ENCODE measurements around the gene SELENOO.

The SELENOO gene

DNA sequence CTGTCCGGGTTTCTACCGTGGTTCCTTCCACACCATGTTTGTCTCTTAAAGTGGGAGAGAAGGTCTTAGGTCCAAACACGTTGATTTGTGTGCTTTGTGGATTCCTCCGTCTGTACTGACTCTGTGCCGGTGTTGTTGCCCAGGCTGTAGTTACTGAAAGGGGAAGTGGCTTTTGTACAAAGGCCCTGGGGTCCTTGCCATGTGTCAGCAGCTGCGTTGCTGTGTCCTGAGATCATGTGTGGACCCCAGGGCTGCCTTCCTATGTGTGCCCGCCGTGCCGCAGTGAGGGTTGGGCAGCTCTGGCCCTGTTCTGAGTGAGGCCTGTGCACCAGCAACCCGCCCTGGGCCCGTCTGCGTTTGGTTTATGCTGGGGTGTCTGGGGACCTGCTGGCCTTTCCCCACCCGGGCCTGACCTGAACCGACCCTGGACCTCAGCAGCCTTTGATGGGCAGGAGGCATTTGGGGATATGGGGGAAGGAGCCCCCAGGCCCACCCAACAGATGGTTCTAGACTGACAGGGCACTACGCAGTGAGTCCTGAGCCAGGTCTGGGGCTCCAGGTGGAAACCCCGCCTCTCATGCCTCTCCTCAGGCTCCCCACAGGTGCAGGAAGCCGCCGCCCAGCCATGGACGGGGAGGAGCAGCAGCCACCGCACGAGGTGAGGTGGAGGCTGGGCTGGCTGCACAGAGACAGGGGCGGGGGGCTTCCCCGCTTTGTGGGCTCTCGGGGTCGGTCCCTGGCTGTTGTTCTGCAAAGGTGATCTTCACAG lies 8.2 kb upstream of the SELENOO start:
- Histone ChIP-seq H3K4me1 (ENCODE audit: control insufficient read depth in 1 of 2, insufficient read depth in 2 of 2, low read length in 2 of 2) (peaks cover 29 to 47% of the 10 kb centered on the region in 2 donors), H3K4me3 (ENCODE audit: low read depth in 1 of 2, low read length in 2 of 2) (peak overlapping the region; percentile 22 to 36), H3K9ac (ENCODE audit: low read depth in 1 of 2, low read length in 2 of 2) (peak overlapping the region in 1 of 2 donors; percentile 33), H3K27me3 (ENCODE audit: control insufficient read depth in 1 of 2, insufficient read depth in 2 of 2, low read length in 2 of 2) (no peaks in the 10 kb centered on the region), H3K36me3 (ENCODE audit: control insufficient read depth in 1 of 2, insufficient read depth in 2 of 2, low read length in 2 of 2) (peaks cover 9 to 32% of the 10 kb centered on the region in 2 donors), H3K27ac (ENCODE audit: low read depth, low read length) (peak overlapping the region; percentile 14), H3K9me3 (ENCODE audit: control insufficient read depth in 1 of 2, low read length in 2 of 2) (no peaks in the 10 kb centered on the region)

DNA sequence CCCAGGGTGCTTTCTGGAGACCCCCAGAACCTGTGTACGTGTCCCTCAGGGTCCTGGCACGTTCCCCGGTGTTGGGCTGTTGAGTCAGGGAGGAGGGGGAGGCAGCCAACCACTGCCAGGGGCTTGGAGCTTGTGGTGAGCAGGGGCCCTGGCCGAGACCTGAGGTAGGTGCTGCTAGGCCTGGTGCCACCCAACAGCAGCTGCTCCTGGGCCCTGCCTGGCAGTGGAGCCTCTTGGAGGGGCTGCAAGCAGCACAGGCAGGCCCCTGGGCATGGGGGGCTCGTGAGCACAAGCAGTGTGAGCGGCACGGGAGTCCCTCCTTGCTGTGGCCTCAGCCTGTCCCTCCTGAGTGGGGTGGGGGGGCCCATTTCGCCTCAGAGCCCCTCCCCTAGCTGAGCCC lies 7.2 kb upstream of the SELENOO start:
- Histone ChIP-seq H3K36me3 (ENCODE audit: control insufficient read depth in 1 of 2, insufficient read depth in 2 of 2, low read length in 2 of 2) (peaks cover 9 to 35% of the 10 kb centered on the region in 2 donors), H3K9me3 (ENCODE audit: control insufficient read depth in 1 of 2, low read length in 2 of 2) (no peaks in the 10 kb centered on the region), H3K27ac (ENCODE audit: low read depth, low read length) (no peak overlapping the region), H3K9ac (ENCODE audit: low read depth in 1 of 2, low read length in 2 of 2) (no peak overlapping the region), H3K4me1 (ENCODE audit: control insufficient read depth in 1 of 2, insufficient read depth in 2 of 2, low read length in 2 of 2) (peaks cover 25 to 44% of the 10 kb centered on the region in 2 donors), H3K27me3 (ENCODE audit: control insufficient read depth in 1 of 2, insufficient read depth in 2 of 2, low read length in 2 of 2) (no peaks in the 10 kb centered on the region), H3K4me3 (ENCODE audit: low read depth in 1 of 2, low read length in 2 of 2) (no peak overlapping the region)

DNA sequence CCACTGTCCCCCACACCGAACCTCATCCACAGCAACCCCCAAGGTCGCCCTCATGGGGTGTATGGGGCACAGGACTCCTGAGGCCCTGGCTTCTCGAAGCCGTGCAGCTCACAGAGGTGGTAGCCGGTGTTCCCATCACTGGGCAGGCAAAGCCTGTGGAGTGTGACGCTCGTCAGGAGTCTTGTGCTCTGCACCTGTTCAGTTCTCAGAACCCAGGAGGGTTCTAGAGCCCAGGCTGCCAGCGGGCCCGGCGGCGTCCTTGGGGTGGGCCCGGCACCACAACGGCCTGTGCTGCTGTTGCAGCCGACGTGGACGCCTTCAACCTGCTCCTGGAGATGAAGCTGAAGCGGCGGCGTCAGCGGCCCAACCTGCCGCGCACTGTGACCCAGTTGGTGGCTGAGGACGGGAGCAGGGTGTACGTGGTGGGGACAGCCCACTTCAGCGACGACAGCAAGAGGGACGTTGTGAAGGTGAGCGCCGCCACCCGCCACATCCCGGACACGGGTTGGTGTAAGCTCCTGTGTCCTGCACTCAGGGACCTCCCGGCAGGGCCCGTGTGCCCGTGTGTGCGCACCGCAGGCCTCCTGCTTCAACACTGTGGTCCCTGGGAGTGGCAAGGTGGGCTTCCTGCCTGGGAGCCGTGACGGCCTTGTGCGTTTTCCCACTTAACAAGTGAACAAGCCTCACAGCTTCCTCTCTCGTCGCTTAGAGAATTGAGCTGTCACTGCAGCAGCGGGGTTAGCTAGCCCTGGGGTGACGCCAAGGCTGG lies 6.6 kb upstream of the SELENOO start:
- Histone ChIP-seq H3K36me3 (ENCODE audit: control insufficient read depth in 1 of 2, insufficient read depth in 2 of 2, low read length in 2 of 2) (peaks cover 9 to 40% of the 10 kb centered on the region in 2 donors), H3K9ac (ENCODE audit: low read depth in 1 of 2, low read length in 2 of 2) (no peak overlapping the region), H3K27me3 (ENCODE audit: control insufficient read depth in 1 of 2, insufficient read depth in 2 of 2, low read length in 2 of 2) (no peaks in the 10 kb centered on the region), H3K27ac (ENCODE audit: low read depth, low read length) (no peak overlapping the region), H3K4me3 (ENCODE audit: low read depth in 1 of 2, low read length in 2 of 2) (no peak overlapping the region), H3K9me3 (ENCODE audit: control insufficient read depth in 1 of 2, low read length in 2 of 2) (no peaks in the 10 kb centered on the region), H3K4me1 (ENCODE audit: control insufficient read depth in 1 of 2, insufficient read depth in 2 of 2, low read length in 2 of 2) (peaks cover 19 to 38% of the 10 kb centered on the region in 2 donors)

DNA sequence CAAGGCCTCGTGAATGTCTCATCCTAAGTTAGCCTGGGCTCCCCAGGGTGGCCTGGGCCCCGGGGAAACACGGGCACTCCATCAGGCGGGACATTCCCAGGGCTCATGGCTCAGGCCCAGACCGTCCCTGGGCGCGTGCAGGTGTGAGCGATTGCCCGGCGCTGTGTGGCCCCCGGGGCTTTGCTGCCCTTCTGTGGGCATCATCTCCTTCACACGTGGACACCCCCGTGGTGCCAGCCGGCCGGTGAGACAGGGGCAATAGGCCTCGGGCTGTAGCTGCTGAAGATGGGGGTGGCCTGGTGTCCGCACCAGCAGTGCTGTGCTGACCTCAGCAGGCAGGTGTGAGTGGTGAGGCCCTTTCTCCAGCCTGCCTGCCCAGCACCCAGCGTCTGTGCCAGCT lies 4.6 kb upstream of the SELENOO start:
- H3K9me3 ChIP-seq (ENCODE audit: control insufficient read depth in 1 of 2, low read length in 2 of 2), result no peaks in the 10 kb centered on the region
- H3K27me3 ChIP-seq (ENCODE audit: control insufficient read depth in 1 of 2, insufficient read depth in 2 of 2, low read length in 2 of 2), result no peaks in the 10 kb centered on the region
- no peak overlapping the region for H3K27ac ChIP-seq (ENCODE audit: low read depth, low read length)
- no peak overlapping the region for H3K4me3 ChIP-seq (ENCODE audit: low read depth in 1 of 2, low read length in 2 of 2)
- H3K4me1 ChIP-seq (ENCODE audit: control insufficient read depth in 1 of 2, insufficient read depth in 2 of 2, low read length in 2 of 2), result peaks cover 7 to 27% of the 10 kb centered on the region in 2 donors
- no peak overlapping the region for H3K9ac ChIP-seq (ENCODE audit: low read depth in 1 of 2, low read length in 2 of 2)
- H3K36me3 ChIP-seq (ENCODE audit: control insufficient read depth in 1 of 2, insufficient read depth in 2 of 2, low read length in 2 of 2), result peaks cover 9 to 41% of the 10 kb centered on the region in 2 donors

DNA sequence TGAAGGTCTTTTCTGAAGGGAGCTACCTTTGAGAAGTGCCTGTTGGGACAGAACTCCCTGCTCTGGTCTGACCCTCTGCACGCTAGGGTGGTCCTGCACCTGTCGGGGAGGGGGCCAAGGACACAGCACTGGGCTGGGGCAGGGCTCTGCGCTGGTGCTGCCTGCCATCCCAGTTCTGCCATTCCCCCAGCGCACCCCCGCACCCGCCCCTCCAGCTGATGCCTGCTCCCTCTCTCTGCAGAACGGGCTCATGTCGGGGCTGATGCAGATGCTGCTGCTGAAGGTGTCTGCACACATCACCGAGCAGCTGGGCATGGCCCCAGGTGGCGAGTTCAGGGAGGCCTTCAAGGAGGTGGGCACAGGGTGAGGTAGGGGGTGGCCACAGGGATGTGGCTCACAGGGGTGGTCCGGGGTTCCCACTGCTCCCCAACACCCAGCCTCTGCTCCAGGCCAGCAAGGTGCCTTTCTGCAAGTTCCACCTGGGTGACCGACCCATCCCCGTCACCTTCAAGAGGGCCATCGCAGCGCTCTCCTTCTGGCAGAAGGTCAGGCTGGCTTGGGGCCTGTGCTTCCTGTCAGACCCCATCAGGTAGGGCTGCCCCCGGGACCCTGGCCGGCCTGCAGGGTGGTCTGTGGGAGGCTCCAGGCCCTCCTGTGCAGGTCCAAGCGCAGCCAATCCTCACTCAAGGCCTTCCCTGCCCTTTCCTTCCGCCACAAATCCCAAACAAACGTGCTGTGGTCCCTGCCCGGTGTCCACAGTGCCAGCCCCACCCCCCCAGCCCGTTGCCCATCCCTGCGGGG lies 3.6 kb upstream of the SELENOO start:
- Histone ChIP-seq H3K9ac (ENCODE audit: low read depth in 1 of 2, low read length in 2 of 2) (no peak overlapping the region), H3K27ac (ENCODE audit: low read depth, low read length) (no peak overlapping the region), H3K4me3 (ENCODE audit: low read depth in 1 of 2, low read length in 2 of 2) (no peak overlapping the region), H3K27me3 (ENCODE audit: control insufficient read depth in 1 of 2, insufficient read depth in 2 of 2, low read length in 2 of 2) (no peaks in the 10 kb centered on the region), H3K9me3 (ENCODE audit: control insufficient read depth in 1 of 2, low read length in 2 of 2) (no peaks in the 10 kb centered on the region), H3K4me1 (ENCODE audit: control insufficient read depth in 1 of 2, insufficient read depth in 2 of 2, low read length in 2 of 2) (peaks cover 9 to 24% of the 10 kb centered on the region in 2 donors), H3K36me3 (ENCODE audit: control insufficient read depth in 1 of 2, insufficient read depth in 2 of 2, low read length in 2 of 2) (peaks cover 9 to 41% of the 10 kb centered on the region in 2 donors)

DNA sequence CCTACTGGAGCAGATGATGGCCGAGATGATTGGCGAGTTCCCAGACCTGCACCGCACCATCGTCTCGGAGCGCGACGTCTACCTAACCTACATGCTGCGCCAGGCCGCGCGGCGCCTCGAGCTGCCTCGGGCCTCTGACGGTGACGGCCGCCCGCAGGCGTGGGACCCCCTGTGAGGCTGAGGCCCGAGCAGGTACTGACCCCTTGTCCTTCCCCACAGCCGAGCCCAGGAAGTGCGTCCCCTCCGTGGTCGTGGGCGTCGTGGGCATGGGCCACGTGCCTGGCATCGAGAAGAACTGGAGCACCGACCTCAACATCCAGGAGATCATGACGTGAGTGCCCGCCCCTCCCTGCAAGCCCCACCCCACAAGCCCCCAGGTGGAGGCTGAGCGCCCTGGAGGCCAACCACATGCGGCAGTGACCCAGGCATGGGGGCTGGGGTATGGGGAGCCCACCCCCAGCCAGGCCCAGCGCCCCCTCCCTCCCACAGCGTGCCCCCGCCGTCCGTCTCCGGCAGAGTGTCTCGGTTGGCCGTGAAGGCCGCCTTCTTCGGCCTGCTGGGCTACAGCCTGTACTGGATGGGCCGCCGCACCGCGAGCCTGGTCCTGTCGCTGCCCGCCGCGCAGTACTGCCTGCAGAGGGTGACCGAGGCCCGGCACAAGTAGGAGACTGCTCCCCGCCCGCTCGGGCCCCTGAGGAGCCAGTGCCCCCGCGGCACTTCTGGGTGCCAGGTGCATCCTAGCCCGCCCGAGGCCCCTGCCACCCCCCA lies 2.8 kb upstream of the SELENOO start:
- no peak overlapping the region for H3K4me3 ChIP-seq (ENCODE audit: low read depth in 1 of 2, low read length in 2 of 2)
- peaks cover 9 to 40% of the 10 kb centered on the region in 2 donors for H3K36me3 ChIP-seq (ENCODE audit: control insufficient read depth in 1 of 2, insufficient read depth in 2 of 2, low read length in 2 of 2)

DNA sequence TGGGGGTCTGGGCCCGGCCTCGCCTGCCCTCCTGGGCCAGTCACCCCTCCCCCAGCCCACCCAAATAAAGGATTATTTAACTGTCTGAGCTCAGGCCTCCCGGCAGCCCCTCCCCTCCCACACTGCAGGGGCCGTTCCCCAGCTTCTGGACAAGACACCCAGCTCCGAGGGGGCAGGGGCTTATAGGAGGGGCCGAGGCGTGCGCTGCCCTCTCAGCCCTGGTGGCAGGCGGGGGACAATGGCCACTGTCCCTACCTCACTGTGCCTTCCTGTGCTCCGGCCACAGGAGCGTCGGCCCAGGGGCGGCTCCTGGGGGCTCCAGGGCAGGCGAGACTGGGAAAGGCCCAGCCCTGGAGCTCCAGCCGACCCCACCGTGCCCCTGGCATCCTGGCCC lies 2.2 kb upstream of the SELENOO start:
- H3K9me3 ChIP-seq (ENCODE audit: control insufficient read depth in 1 of 2, low read length in 2 of 2), result no peaks in the 10 kb centered on the region
- no peak overlapping the region for H3K4me3 ChIP-seq (ENCODE audit: low read depth in 1 of 2, low read length in 2 of 2)
- no peak overlapping the region for H3K27ac ChIP-seq (ENCODE audit: low read depth, low read length)
- no peak overlapping the region for H3K9ac ChIP-seq (ENCODE audit: low read depth in 1 of 2, low read length in 2 of 2)
- no peaks in the 10 kb centered on the region for H3K27me3 ChIP-seq (ENCODE audit: control insufficient read depth in 1 of 2, insufficient read depth in 2 of 2, low read length in 2 of 2)
- H3K4me1 ChIP-seq (ENCODE audit: control insufficient read depth in 1 of 2, insufficient read depth in 2 of 2, low read length in 2 of 2), result peaks cover 14 to 15% of the 10 kb centered on the region in 2 donors
- peaks cover 10 to 39% of the 10 kb centered on the region in 2 donors for H3K36me3 ChIP-seq (ENCODE audit: control insufficient read depth in 1 of 2, insufficient read depth in 2 of 2, low read length in 2 of 2)

More for the DNA sequence above, 2.8 kb upstream of the SELENOO start:
- H3K9me3 ChIP-seq (ENCODE audit: control insufficient read depth in 1 of 2, low read length in 2 of 2), result no peaks in the 10 kb centered on the region
- no peak overlapping the region for H3K9ac ChIP-seq (ENCODE audit: low read depth in 1 of 2, low read length in 2 of 2)
- H3K27me3 ChIP-seq (ENCODE audit: control insufficient read depth in 1 of 2, insufficient read depth in 2 of 2, low read length in 2 of 2), result no peaks in the 10 kb centered on the region
- no peak overlapping the region for H3K27ac ChIP-seq (ENCODE audit: low read depth, low read length)
- H3K4me1 ChIP-seq (ENCODE audit: control insufficient read depth in 1 of 2, insufficient read depth in 2 of 2, low read length in 2 of 2), result peaks cover 14 to 18% of the 10 kb centered on the region in 2 donors

DNA sequence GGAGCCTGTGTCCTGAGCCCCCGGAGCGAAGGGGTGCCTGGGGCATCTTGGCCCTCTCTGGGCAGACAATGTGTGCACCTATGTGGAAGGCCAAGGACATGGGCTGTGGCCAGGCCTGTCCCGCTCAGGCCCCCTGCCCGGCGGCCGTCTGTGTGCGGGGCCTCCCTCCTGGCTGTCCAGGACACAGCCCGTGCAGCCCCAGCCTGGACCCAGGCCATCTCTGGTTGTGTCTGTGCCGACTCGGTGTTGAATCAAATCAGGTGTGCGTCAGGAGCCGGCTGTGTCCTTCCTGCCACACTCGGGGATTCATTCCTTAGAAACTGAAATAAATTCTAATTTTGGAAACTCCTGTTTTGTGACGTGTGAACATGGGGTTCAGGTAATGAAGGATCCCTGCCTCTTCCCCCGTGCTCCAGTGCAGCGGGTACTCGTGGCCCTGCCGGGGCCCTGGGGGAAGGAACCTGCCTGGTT lies 1.5 kb upstream of the SELENOO start:
- peaks cover 7 to 35% of the 10 kb centered on the region in 2 donors for H3K36me3 ChIP-seq (ENCODE audit: control insufficient read depth in 1 of 2, insufficient read depth in 2 of 2, low read length in 2 of 2)
- no peaks in the 10 kb centered on the region for H3K9me3 ChIP-seq (ENCODE audit: control insufficient read depth in 1 of 2, low read length in 2 of 2)
- H3K9ac ChIP-seq (ENCODE audit: low read depth in 1 of 2, low read length in 2 of 2), result peak overlapping the region in 1 of 2 donors; percentile 25
- H3K4me1 ChIP-seq (ENCODE audit: control insufficient read depth in 1 of 2, insufficient read depth in 2 of 2, low read length in 2 of 2), result peaks cover 14 to 15% of the 10 kb centered on the region in 2 donors
- H3K27me3 ChIP-seq (ENCODE audit: control insufficient read depth in 1 of 2, insufficient read depth in 2 of 2, low read length in 2 of 2), result no peaks in the 10 kb centered on the region
- H3K27ac ChIP-seq (ENCODE audit: low read depth, low read length), result no peak overlapping the region
- no peak overlapping the region for H3K4me3 ChIP-seq (ENCODE audit: low read depth in 1 of 2, low read length in 2 of 2)

DNA sequence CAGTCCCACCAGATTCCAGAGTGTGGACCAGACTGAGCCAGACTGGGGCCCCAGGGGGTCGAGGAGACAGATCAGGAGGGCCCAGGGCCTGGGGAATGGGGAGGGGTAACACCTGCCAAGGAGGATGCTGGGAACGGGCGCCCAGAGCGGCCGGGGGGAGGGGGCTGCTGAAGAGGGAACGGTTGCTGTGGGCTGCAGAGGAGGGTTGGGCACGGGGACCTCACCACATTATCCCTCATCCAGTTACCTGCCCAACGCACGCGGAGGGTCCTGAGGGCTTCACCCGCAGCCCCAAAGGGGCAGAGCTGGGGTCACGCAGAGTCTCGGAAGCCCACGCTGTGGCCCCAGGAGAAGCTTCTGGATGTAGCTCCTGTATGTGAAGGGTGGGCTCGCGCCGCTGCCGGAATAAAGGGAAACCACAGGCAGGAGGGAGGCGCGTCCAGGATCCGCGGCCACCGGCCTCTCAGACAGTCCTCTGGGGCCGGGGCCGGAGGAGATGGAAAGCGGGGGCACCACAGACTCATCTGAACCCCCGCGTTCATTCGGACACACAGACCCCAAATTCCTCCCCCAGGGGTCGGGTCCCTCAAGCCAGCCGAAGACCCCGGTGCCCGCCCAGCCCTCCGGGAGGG lies 866 bp upstream of the SELENOO start:
- H3K9me3 ChIP-seq (ENCODE audit: control insufficient read depth in 1 of 2, low read length in 2 of 2), result no peaks in the 10 kb centered on the region
- H3K4me3 ChIP-seq (ENCODE audit: low read depth in 1 of 2, low read length in 2 of 2), result peak overlapping the region; percentile 63 to 65
- no peak overlapping the region for H3K27ac ChIP-seq (ENCODE audit: low read depth, low read length)
- H3K9ac ChIP-seq (ENCODE audit: low read depth in 1 of 2, low read length in 2 of 2), result peak overlapping the region; percentile 25 to 57
- H3K36me3 ChIP-seq (ENCODE audit: control insufficient read depth in 1 of 2, insufficient read depth in 2 of 2, low read length in 2 of 2), result peaks cover 5 to 33% of the 10 kb centered on the region in 2 donors
- no peaks in the 10 kb centered on the region for H3K27me3 ChIP-seq (ENCODE audit: control insufficient read depth in 1 of 2, insufficient read depth in 2 of 2, low read length in 2 of 2)
- H3K4me1 ChIP-seq (ENCODE audit: control insufficient read depth in 1 of 2, insufficient read depth in 2 of 2, low read length in 2 of 2), result peaks cover 14 to 15% of the 10 kb centered on the region in 2 donors

All from duodenal mucosa (tissue), 2 donors.